ENCODE measurements around the gene PCDH9.

- no peak for TF ChIP-seq POLR2AphosphoS5 (IDR thresholded peaks at IDR 0.05)
- no peak for TF ChIP-seq POLR2A (IDR thresholded peaks at IDR 0.05)
Observed at GRCh38 chr13:67048821-67049150, 181.3 kb downstream of the PCDH9 start.
